Heart right ventricle (tissue), 16 donors: ENCODE measurements around the gene AKIP1. TPM values are rescaled to one million over a fixed set of nuclear protein-coding genes. Genes with fewer than 3 reads are reported as not detected.

Experiments
- ATAC-seq, 8 donors: fragments of 200-7000 bp; cut with Tn5 transposase; one replicate each; pipeline ENCODE4 v1.9.1; 2020; ENCODE audit warnings: mild to moderate bottlenecking in 8 of 8, moderate library complexity in 8 of 8, moderate number of reproducible peaks in 1 of 8
- DNase-seq, 2 donors: peaks; one replicate each; pipeline ENCODE4 v3.0.0-alpha.2; 2020
- H3K27ac ChIP-seq, 10 donors: fragments of 200-600 bp; sonication (generic) in 2 of 10; one replicate each; pipeline versions ENCODE4 v1.5.0 to v1.8.0; 2020 to 2022; ENCODE audit warnings: mild to moderate bottlenecking in 3 of 10
- H3K27me3 ChIP-seq, 7 donors: fragments of 200-600 bp; one replicate each; pipeline ENCODE4 v1.8.0; 2021 to 2022; ENCODE audit warnings: mild to moderate bottlenecking in 2 of 7
- H3K36me3 ChIP-seq, 9 donors: fragments of 200-600 bp; sonication (generic) in 1 of 9; one replicate each; pipeline versions ENCODE4 v1.5.0 to v1.8.0; 2020 to 2022; ENCODE audit warnings: mild to moderate bottlenecking in 2 of 9
- H3K4me1 ChIP-seq, 9 donors: fragments of 200-600 bp; sonication (generic) in 1 of 9; one replicate each; pipeline versions ENCODE4 v1.5.0 to v1.8.0; 2020 to 2022; ENCODE audit warnings: mild to moderate bottlenecking in 4 of 9
- H3K4me3 ChIP-seq, 10 donors: fragments of 200-600 bp; sonication (generic) in 2 of 10; one replicate each; pipeline versions ENCODE4 v1.5.0 to v1.8.0; 2020 to 2022; ENCODE audit warnings: mild to moderate bottlenecking in 7 of 10, moderate library complexity in 2 of 10
- H3K9me3 ChIP-seq, 11 donors: fragments of 200-600 bp in 10 of 11; sonication (generic) in 2 of 11; one replicate each; pipeline versions ENCODE4 v1.5.0 to v1.8.0; 2013 to 2022; ENCODE audit warnings: mild to moderate bottlenecking in 2 of 11, control low read depth in 1 of 11, moderate library complexity in 1 of 11
- WGBS, 2 donors: extraction: QIAGEN DNeasy Blood & Tissue Kit; methylation state at CpG; one replicate each; pipeline ENCODE4 v1.1.7; 2013; ENCODE audit warnings: inconsistent platforms in 1 of 2; 5-methylcytosine and 5-hydroxymethylcytosine counted together
- intact Hi-C, 10 donors: fragments of 100-400 bp; cut with DNase I; formaldehyde crosslinking; loops; one replicate each; pipeline versions ENCODE4 v1.11.1 to v1.14.2; 2022
- polyA plus RNA-seq, 2 donors: library from polyadenylated mRNA; stranded (reverse); fragments of 200-250 nt; gene quantifications; one replicate each; pipeline ENCODE4 v1.2.3, GENCODE V29; 2013
- total RNA-seq, 10 donors: library from RNA; stranded (reverse); fragmentation: NEBNext Ultra II Directional in 3 of 10; extraction: Animal tissue kit (Norgen Biotek cat#: 25700) in 3 of 10; gene quantifications; one replicate each; pipeline versions ENCODE4 v1.2.1 to v1.2.4, GENCODE V29; 2021 to 2023
- TF ChIP-seq, protein P1 (sequence below), 9 donors: fragments of 200-600 bp; sonication (generic) in 2 of 9; IDR thresholded peaks; one replicate each; pipeline versions ENCODE4 v1.5.0 to v1.8.0; 2021 to 2022; ENCODE audit warnings: antibody characterized with exemption in 9 of 9, mild to moderate bottlenecking in 5 of 9, moderate library complexity in 1 of 9
- donor health status: Arrhythmogenic right ventricular cardiomyopathy.
- donor health status: ischemic (EF 13 %, LVEDD 7.1; RV severe dilation, severe dysfunction).
- donor health status: healthy with polysubstance abuse.
- donor health status: DM: no; HTN: yes; CAD: no.
- donor health status: DM: no; HTN: no; CAD: no.
- donor health status: ischemic (EF 25% LVEDD 6.9; RV normal size, moderate dysfunction).
- donor health status: ischemic (EF 25% LVEDD 5.7; RV mildly dilated, moderate dysfunction).
- donor health status: healthy.
- donor health status: DM: yes; HTN: yes; CAD: no.
- donor health status: Ischemic cardiomyopathy.
- donor health status: ischemic (EF 35%, LVEDD 5.7; RV mildly dilated, moderate dysfunction).
- donor health status: nonischemic (EF 11% LVEDD 7.7; RV severe dilation, severe dysfunction).
- donor health status: DM: yes; HTN: yes; CAD: no.
- donor health status: PGD.
- donor health status: ischemic (EF 29% LVEDD 5.4; RV normal size, mild dysfunction).
- donor health status: nonischemic (EF 23%, LVEDD 6.1; RV moderate dilation, normal function).

AKIP1 gene
- total and polyA plus RNA-seq, 12 donors = 11.1 to 29.3 (median 25.2) TPM

DNA sequence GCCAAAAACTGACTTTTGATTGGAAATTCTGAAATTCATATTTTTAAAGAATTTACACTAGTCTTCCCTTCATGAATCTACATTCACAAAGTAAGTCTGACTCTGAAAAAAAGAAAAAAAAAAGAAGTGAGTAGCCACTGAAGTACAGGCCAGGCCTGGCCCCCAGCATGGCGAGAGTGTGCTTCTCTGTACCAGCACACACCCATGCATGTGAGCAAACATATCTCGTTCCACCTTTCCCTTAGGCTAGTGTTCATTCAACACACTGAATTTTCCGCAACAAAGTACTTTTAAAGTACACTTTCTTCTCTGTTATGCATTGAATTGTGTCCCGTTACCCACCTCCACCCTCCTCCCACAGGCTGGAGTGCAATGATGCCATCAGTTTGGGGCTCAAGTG is 17.2 kb downstream of the AKIP1 start:
- ATAC-seq (no peak), DNase-seq (no peak)
- 97 to 98% methylated on average over 4 of the region's 4 CpGs for WGBS, 2 donors
- Histone ChIP-seq H3K27ac (no peak overlapping the region), H3K27me3 (no peaks in the 10 kb centered on the region), H3K36me3 (peaks cover 0 to 19% (median 0%) of the 10 kb centered on the region in 9 donors), H3K9me3 (no peaks in the 10 kb centered on the region), H3K4me3 (no peak overlapping the region), H3K4me1 (no peaks in the 10 kb centered on the region)
- TF ChIP-seq, protein P1, sequence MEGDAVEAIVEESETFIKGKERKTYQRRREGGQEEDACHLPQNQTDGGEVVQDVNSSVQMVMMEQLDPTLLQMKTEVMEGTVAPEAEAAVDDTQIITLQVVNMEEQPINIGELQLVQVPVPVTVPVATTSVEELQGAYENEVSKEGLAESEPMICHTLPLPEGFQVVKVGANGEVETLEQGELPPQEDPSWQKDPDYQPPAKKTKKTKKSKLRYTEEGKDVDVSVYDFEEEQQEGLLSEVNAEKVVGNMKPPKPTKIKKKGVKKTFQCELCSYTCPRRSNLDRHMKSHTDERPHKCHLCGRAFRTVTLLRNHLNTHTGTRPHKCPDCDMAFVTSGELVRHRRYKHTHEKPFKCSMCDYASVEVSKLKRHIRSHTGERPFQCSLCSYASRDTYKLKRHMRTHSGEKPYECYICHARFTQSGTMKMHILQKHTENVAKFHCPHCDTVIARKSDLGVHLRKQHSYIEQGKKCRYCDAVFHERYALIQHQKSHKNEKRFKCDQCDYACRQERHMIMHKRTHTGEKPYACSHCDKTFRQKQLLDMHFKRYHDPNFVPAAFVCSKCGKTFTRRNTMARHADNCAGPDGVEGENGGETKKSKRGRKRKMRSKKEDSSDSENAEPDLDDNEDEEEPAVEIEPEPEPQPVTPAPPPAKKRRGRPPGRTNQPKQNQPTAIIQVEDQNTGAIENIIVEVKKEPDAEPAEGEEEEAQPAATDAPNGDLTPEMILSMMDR (IDR thresholded peaks at IDR 0.05) = no peak
- intact Hi-C loops = no loop called here

DNA sequence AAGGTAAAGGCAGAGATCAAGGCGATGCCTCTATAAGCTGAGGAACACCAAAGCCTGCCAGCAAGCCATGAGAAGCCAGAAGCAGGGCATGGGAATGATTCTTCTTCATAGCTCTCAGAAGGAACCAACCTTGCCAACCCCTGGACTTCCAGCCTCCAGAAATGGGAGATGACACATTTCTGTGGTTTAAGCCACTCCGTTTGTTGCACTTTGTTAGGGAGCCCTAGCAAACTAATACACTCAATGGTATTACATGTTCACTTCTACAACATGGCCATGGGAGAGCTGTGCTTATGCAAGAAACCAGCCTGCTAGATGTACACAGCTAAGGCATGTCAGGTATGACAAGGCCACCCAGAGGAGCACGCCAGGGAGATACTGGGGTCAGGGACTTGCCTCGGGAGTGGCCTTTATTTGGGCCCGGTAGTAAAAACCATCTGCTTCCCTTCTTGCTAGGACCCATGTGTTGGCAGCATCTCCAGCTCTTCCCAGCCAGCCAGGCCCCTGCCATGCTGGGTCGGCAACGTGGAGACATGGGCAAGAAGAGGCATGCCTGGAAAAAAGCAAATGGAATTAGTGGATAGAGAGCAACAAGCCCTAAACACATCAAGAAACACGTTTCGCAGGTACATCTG is 18.1 kb downstream of the AKIP1 start:
- Histone ChIP-seq H3K4me3 (no peak overlapping the region), H3K9me3 (no peaks in the 10 kb centered on the region), H3K27me3 (no peaks in the 10 kb centered on the region), H3K27ac (no peak overlapping the region), H3K4me1 (no peaks in the 10 kb centered on the region), H3K36me3 (peaks cover 0 to 13% (median 0%) of the 10 kb centered on the region in 9 donors)
- 89% methylated on average over 9 of the region's 9 CpGs for WGBS, 2 donors
- DNase-seq = no peak
- no peak for ATAC-seq
- TF ChIP-seq, protein P1 (IDR thresholded peaks at IDR 0.05) = no peak
- intact Hi-C loops = no loop called here

DNA sequence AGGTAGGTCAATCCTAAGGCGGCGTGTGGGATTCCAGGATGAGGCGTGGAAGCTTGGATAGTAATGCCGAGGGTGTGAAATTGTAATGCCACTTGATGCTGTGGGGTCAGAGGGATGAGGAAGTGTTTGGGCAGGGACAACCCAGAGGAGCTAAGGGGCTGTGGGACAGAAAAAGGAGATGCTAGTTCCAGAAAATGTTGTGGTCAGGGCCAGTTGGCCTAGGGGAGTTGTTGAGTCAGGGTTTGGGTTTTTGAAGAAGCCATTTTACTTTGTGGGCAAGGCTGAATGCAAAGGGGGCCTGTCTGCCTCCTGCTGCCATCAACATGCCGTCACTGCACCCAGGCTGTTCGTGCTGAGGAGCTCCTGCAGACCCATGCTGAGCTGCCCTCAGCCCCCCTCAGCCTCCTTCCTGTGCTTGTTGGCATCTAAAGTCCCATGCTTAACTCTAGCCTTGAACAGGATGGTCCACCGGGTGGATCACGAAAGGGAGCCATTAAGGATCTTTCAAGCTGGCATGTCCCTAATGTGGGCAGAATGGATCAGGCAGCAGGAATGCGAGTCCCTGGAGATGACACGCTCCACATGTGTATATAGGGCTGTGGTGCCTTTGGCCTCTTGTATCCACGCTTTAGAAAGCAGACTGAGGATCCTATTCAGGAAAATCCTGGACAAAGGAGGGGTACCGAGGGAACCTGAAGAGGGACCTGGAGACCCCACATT is 19.6 kb downstream of the AKIP1 start:
- no peaks in the 10 kb centered on the region for H3K4me1 ChIP-seq
- 94% methylated on average over 12 of the region's 12 CpGs for WGBS, 2 donors
- no peak overlapping the region for H3K27ac ChIP-seq
- TF ChIP-seq, protein P1 (IDR thresholded peaks at IDR 0.05) = no peak
- ATAC-seq = no peak
- no peak for DNase-seq
- H3K27me3 ChIP-seq = no peaks in the 10 kb centered on the region
- intact Hi-C loops = no loop called here
- no peak overlapping the region for H3K4me3 ChIP-seq
- no peaks in the 10 kb centered on the region for H3K9me3 ChIP-seq
- H3K36me3 ChIP-seq = no peaks in the 10 kb centered on the region

DNA sequence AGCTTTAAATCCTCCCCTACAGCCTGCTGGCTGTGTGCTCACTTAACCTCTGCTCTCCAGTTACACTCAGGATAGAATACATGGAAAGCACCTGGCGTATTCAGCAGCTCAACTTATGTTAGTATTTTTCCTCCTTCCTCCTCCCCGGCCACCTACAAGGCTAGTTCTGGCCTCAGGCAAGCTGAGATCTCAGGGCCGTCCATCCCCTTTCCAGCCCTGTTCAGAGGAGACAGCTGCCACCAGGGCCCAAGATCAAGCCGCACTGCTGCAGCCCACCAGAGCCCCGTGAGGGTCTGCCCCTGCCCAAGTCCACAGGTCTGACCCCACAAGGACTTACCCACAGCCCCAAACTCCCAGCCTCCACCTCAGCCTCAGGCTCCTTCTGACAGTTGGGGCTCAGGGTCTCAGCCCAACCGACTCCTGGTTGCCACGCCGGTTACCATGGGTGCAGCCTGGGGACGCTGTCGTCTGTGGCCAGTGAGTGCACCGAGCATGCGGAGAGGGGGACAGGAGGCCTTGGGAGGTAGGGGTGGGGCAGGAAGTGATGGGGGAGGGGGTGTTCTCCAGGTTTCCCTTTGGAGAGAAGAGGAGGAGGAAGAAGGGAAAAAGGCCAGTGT is 21.7 kb downstream of the AKIP1 start, which contains the start of gene C11orf16:
TSS of gene C11orf16 (minus strand) at position 384 of the 617 bp plus-strand sequence. CDS start 639 bp downstream, outside the sequence.
- intact Hi-C loops = no loop called here

More for the DNA sequence above, 21.7 kb downstream of the AKIP1 start, which contains the start of gene C11orf16:
- 78 to 79% methylated on average over 12 of the region's 12 CpGs for WGBS, 2 donors
- Histone ChIP-seq H3K4me1 (no peaks in the 10 kb centered on the region), H3K36me3 (no peaks in the 10 kb centered on the region), H3K27me3 (no peaks in the 10 kb centered on the region), H3K4me3 (no peak within 1 kb of the TSS), H3K9me3 (no peaks in the 10 kb centered on the region), H3K27ac (no peak within 1 kb of the TSS)
- TF ChIP-seq, protein P1 (IDR thresholded peaks at IDR 0.05) = no peak
- ATAC-seq = peak in 1 of 8 donors; percentile 20
- DNase-seq = no peak
